ENCODE data around the gene LPAR2.

- TF ChIP-seq, protein P1, sequence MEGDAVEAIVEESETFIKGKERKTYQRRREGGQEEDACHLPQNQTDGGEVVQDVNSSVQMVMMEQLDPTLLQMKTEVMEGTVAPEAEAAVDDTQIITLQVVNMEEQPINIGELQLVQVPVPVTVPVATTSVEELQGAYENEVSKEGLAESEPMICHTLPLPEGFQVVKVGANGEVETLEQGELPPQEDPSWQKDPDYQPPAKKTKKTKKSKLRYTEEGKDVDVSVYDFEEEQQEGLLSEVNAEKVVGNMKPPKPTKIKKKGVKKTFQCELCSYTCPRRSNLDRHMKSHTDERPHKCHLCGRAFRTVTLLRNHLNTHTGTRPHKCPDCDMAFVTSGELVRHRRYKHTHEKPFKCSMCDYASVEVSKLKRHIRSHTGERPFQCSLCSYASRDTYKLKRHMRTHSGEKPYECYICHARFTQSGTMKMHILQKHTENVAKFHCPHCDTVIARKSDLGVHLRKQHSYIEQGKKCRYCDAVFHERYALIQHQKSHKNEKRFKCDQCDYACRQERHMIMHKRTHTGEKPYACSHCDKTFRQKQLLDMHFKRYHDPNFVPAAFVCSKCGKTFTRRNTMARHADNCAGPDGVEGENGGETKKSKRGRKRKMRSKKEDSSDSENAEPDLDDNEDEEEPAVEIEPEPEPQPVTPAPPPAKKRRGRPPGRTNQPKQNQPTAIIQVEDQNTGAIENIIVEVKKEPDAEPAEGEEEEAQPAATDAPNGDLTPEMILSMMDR (conservative IDR thresholded peaks at IDR 0.05; ENCODE audit: low read length), result no peak
- TF ChIP-seq EZH2phosphoT487 (IDR thresholded peaks at IDR 0.05; ENCODE audit: borderline replicate concordance), result no peak
Measured at GRCh38 chr19:19651076-19651475, 23.1 kb upstream of the LPAR2 start.
